K562 (cell line): ENCODE measurements around the gene EIF3I. TPM values are rescaled to one million over a fixed set of nuclear protein-coding genes. Genes with fewer than 3 reads are reported as not detected.

Source experiments
- CGGBP1 ChIP-seq: fragments of 250-450 bp; sonication (Bioruptor Pico); IDR thresholded peaks from 2 replicates; pipeline ENCODE4 v1.9.0; 2021; ENCODE audit warnings: mild to moderate bottlenecking
- CREB1 ChIP-seq, 2 experiments: sonication (generic) in 1 of 2; formaldehyde crosslinking in 1 of 2; IDR thresholded peaks; 2 replicates each; pipeline versions ENCODE4 v1.6.1 to v1.8.0; 2012 to 2022; ENCODE audit warnings: inconsistent platforms in 1 of 2, mild to moderate bottlenecking in 1 of 2, missing genetic modification reagents in 1 of 2, moderate library complexity in 1 of 2
- ELK3 ChIP-seq: fragments of 450-650 bp; formaldehyde crosslinking; IDR thresholded peaks from 2 replicates; pipeline ENCODE4 v1.4.0; 2020; ENCODE audit warnings: mild to moderate bottlenecking
- ETV6 ChIP-seq, 3 experiments: fragments of 150-350 bp in 1 of 3; sonication (generic) in 1 of 3; formaldehyde crosslinking in 1 of 3; IDR thresholded peaks; 2 replicates each; pipeline versions ENCODE4 v1.6.1 to v1.8.0; 2014 to 2022; ENCODE audit warnings: borderline replicate concordance in 2 of 3, low read depth in 2 of 3, antibody characterized with exemption in 1 of 3, low read length in 1 of 3, mild to moderate bottlenecking in 1 of 3, missing genetic modification reagents in 1 of 3
- HNRNPH1 ChIP-seq: fragments of 200-400 bp; formaldehyde crosslinking; optimal IDR thresholded peaks from 2 replicates; pipeline ENCODE3; 2017; ENCODE audit warnings: low read depth, mild to moderate bottlenecking, low read length, moderate library complexity
- KAT7 ChIP-seq: sonication (generic); formaldehyde crosslinking; IDR thresholded peaks from 2 replicates; pipeline ENCODE4 v1.8.0; 2022; ENCODE audit warnings: missing genetic modification reagents, mild to moderate bottlenecking, borderline replicate concordance
- KLF16 ChIP-seq: IDR thresholded peaks from 2 replicates; pipeline ENCODE4 v1.6.1; 2016; ENCODE audit warnings: antibody characterized with exemption
- MAX ChIP-seq: sonication (generic); formaldehyde crosslinking; IDR thresholded peaks from 2 replicates; pipeline ENCODE4 v1.9.0; 2022; ENCODE audit warnings: mild to moderate bottlenecking, missing genetic modification reagents
- MEIS2 ChIP-seq: fragments of 450-650 bp; IDR thresholded peaks from 2 replicates; pipeline ENCODE4 v1.6.1; 2014; ENCODE audit warnings: mild to moderate bottlenecking; ENCODE audit not compliant: partially characterized antibody
- NCOA2 ChIP-seq, 2 experiments: fragments of 450-650 bp; IDR thresholded peaks; 2 replicates each; pipeline ENCODE4 v1.6.1; 2018; ENCODE audit warnings: mild to moderate bottlenecking in 2 of 2, moderate library complexity in 1 of 2; ENCODE audit not compliant: partially characterized antibody in 2 of 2
- NFE2 ChIP-seq: IDR thresholded peaks from 2 replicates; pipeline ENCODE4 v1.6.1; 2014; ENCODE audit warnings: antibody characterized with exemption, low read depth
- NFYB ChIP-seq: IDR thresholded peaks from 2 replicates; pipeline ENCODE4 v1.6.1; 2011; ENCODE audit warnings: mild to moderate bottlenecking, moderate library complexity; ENCODE audit not compliant: insufficient read length; ENCODE audit errors: extremely low read depth
- POLR2AphosphoS5 ChIP-seq: IDR thresholded peaks from 2 replicates; pipeline ENCODE4 v1.6.1; 2011; ENCODE audit warnings: mild to moderate bottlenecking, low read depth, low read length, moderate library complexity; ENCODE audit not compliant: control insufficient read depth, insufficient read depth
- SIN3A ChIP-seq, 2 experiments: fragments of 150-350 bp in 1 of 2; IDR thresholded peaks; 2 replicates each; pipeline ENCODE4 v1.6.1; 2011 to 2016; ENCODE audit warnings: borderline replicate concordance in 2 of 2, low read depth in 2 of 2, low read length in 2 of 2, mild to moderate bottlenecking in 2 of 2, moderate library complexity in 2 of 2; ENCODE audit not compliant: control insufficient read depth in 1 of 2
- THRAP3 ChIP-seq: fragments of 450-650 bp; IDR thresholded peaks from 2 replicates; pipeline ENCODE4 v1.6.1; 2016; ENCODE audit warnings: mild to moderate bottlenecking, inconsistent platforms, borderline replicate concordance
- XRCC5 ChIP-seq: fragments of 200-400 bp; formaldehyde crosslinking; IDR thresholded peaks from 2 replicates; pipeline ENCODE4 v1.6.1; 2017; ENCODE audit warnings: low read depth, mild to moderate bottlenecking, low read length
- ZBTB11 ChIP-seq, 3 experiments: fragments of 200-800 bp in 1 of 3; fragments of 250-450 bp in 1 of 3; fragments of 450-650 bp in 1 of 3; sonication (Bioruptor Pico) in 1 of 3; sonication (Bioruptor generic) in 1 of 3; formaldehyde crosslinking in 1 of 3; IDR thresholded peaks; 2 replicates each; pipeline versions ENCODE4 v1.6.1 to v1.8.0; 2016 to 2022; ENCODE audit warnings: mild to moderate bottlenecking in 2 of 3, missing genetic modification characterization in 2 of 3, missing compliant biosample characterization in 1 of 3, moderate library complexity in 1 of 3
- ZC3H4 ChIP-seq: sonication (generic); formaldehyde crosslinking; IDR thresholded peaks from 2 replicates; pipeline ENCODE4 v1.9.0; 2021; ENCODE audit warnings: missing genetic modification reagents, borderline replicate concordance
- ZNF586 ChIP-seq: fragments of 450-650 bp; formaldehyde crosslinking; conservative IDR thresholded peaks from 2 replicates; pipeline ENCODE4 v1.4.0; 2020; ENCODE audit warnings: mild to moderate bottlenecking, moderate library complexity
- ZNF79 ChIP-seq: fragments of 250-450 bp; sonication (Bioruptor Pico); IDR thresholded peaks from 2 replicates; pipeline ENCODE4 v1.4.0; 2020; ENCODE audit warnings: low read depth, mild to moderate bottlenecking, moderate library complexity
- polyA plus RNA-seq, 8 experiments: library from polyadenylated mRNA; depleted of rRNA in 4 of 8; stranded (reverse) in 5 of 8; unstranded in 3 of 8; fragments of >200 nt; fragmentation: Nextera tagmentation in 2 of 8; fragmentation: Illumina TruSeq in 1 of 8; extraction: Ambion mirVana in 2 of 8; extraction: Trizol in 1 of 8; gene quantifications; 2 replicates each; pipeline versions ENCODE4 v1.2.1 to v1.2.3, GENCODE V29; 2011 to 2014; ENCODE audit warnings: inconsistent platforms in 1 of 8, missing spikeins in 1 of 8
- total RNA-seq, 7 experiments: library from RNA; depleted of rRNA in 6 of 7; stranded (reverse); fragments of >200 nt in 6 of 7; fragmentation: Illumina TruSeq in 2 of 7; extraction: Trizol in 2 of 7; gene quantifications; 2 replicates each; pipeline versions ENCODE4 v1.2.1 to v1.2.3, GENCODE V29; 2011 to 2021; ENCODE audit warnings: low replicate concordance in 1 of 7

EIF3I gene
- total and polyA plus RNA-seq, 9 of the 15 experiments (the other 6 are each of a cell fraction or from before 2014, with no cell fraction given): 414 to 1,526 (median 635) TPM

GRCh38 chr1:32179443-32180185 lies 42.6 kb upstream of the EIF3I start, which contains the start of gene TXLNA (continued):
- TF ChIP-seq ELK3 (CRISPR knock-in tag) (0 out of 2 replicates have a peak, but pooled peaks have one; percentile 42), SIN3A (IDR thresholded peaks at IDR 0.05; ENCODE audit: borderline replicate concordance in 2 of 2, control insufficient read depth in 1 of 2, low read depth in 2 of 2, low read length in 2 of 2) (peak; percentile 24 to 84; a peak in 1 of 4 replicates), KAT7 (CRISPR knock-in tag) (peak; percentile 52; the same call in 1 of the 2 replicates), ZNF79 (CRISPR knock-in tag) (peak; percentile 50; the same call in 1 of the 2 replicates), THRAP3 (no peak), CREB1 (IDR thresholded peaks at IDR 0.05) (peak; percentile 55), CREB1 (CRISPR knock-in tag; IDR thresholded peaks at IDR 0.05) (peak; percentile 76; the same call in 1 of the 2 replicates), NFYB (peak; percentile 83), ZC3H4 (CRISPR knock-in tag) (no peak), KLF16 (no peak), MAX (peak; percentile 89; the same call in 1 of the 2 replicates), ETV6 (IDR thresholded peaks at IDR 0.05; ENCODE audit: borderline replicate concordance in 1 of 2, low read depth in 2 of 2, low read length in 1 of 2) (no peak), ETV6 (CRISPR knock-in tag; IDR thresholded peaks at IDR 0.05; ENCODE audit: borderline replicate concordance) (0 out of 2 replicates have a peak, but pooled peaks have one; percentile 57), CGGBP1 (CRISPR knock-in tag) (no peak), NCOA2 (IDR thresholded peaks at IDR 0.05; ENCODE audit: partially characterized antibody in 2 of 2) (no peak), POLR2AphosphoS5 (peak; percentile 71; the same call in 1 of the 2 replicates), XRCC5 (no peak), NFE2 (0 out of 2 replicates have a peak, but pooled peaks have one; percentile 17), MEIS2 (peak; percentile 77), ZNF586 (CRISPR knock-in tag) (no peak), ZBTB11 (CRISPR knock-in tag; IDR thresholded peaks at IDR 0.05) (peak in 2 of 3 experiments; percentile 44 to 94; a peak in 3 of 6 replicates), HNRNPH1 (no peak)
